Psoas muscle (tissue), 8 donors: Measurements from ENCODE around the gene MAB21L3. TPM values are rescaled to one million over a fixed set of nuclear protein-coding genes. Genes with fewer than 3 reads are reported as not detected.

Experiments used
- ATAC-seq, 4 donors: fragments of 200-7000 bp; cut with Tn5 transposase; one replicate each; pipeline ENCODE4 v1.9.1; 2020; ENCODE audit warnings: moderate library complexity in 3 of 4, mild to moderate bottlenecking in 2 of 4
- DNase-seq, 2 donors: peaks; one replicate each; pipeline ENCODE4 v3.0.0-alpha.2; 2020
- H3K27ac ChIP-seq: fragments of 200-600 bp; one replicate; pipeline ENCODE4 v1.8.0; 2022
- H3K27me3 ChIP-seq, 3 donors: fragments of 200-600 bp in 1 of 3; one replicate each; pipeline versions ENCODE4 v1.6.1 to v1.8.0; 2013 to 2022; ENCODE audit warnings: low read length in 2 of 3, mild to moderate bottlenecking in 2 of 3, moderate library complexity in 1 of 3; ENCODE audit not compliant: insufficient read depth in 3 of 3
- H3K36me3 ChIP-seq, 2 donors: fragments of 200-600 bp in 1 of 2; one replicate each; pipeline versions ENCODE4 v1.6.1 to v1.8.0; 2013 to 2022; ENCODE audit warnings: low read depth in 1 of 2, mild to moderate bottlenecking in 1 of 2, moderate library complexity in 1 of 2; ENCODE audit not compliant: insufficient read depth in 1 of 2
- H3K4me1 ChIP-seq: fragments of 200-600 bp; one replicate; pipeline ENCODE4 v1.8.0; 2022
- H3K4me3 ChIP-seq: fragments of 200-600 bp; one replicate; pipeline ENCODE4 v1.8.0; 2022; ENCODE audit warnings: mild to moderate bottlenecking
- H3K9me3 ChIP-seq: fragments of 200-600 bp; one replicate; pipeline ENCODE4 v1.8.0; 2022
- WGBS, 3 donors: extraction: QIAGEN DNeasy Blood & Tissue Kit; methylation state at CpG; one replicate each; pipeline versions ENCODE4 v1.1.6 to v1.1.7; 2013; 5-methylcytosine and 5-hydroxymethylcytosine counted together
- intact Hi-C, 2 donors: fragments of 100-400 bp; cut with DNase I; formaldehyde crosslinking; loops; one replicate each; pipeline versions ENCODE4 v1.11.0 to v1.14.2; 2022
- long read RNA-seq, 2 donors: library from polyadenylated mRNA; unstranded; transcript quantifications; one replicate each; pipeline ENCODE4 v2.0.0, GENCODE V29; 2021
- polyA plus RNA-seq, 3 donors: library from polyadenylated mRNA; stranded (reverse); fragments of 200-250 nt; gene quantifications; one replicate each; pipeline ENCODE4 v1.2.3, GENCODE V29; 2013
- total RNA-seq, 4 donors: library from RNA; stranded (reverse); fragmentation: NEBNext Ultra II Directional in 2 of 4; extraction: Animal tissue kit (Norgen Biotek cat#: 25700) in 2 of 4; gene quantifications; one replicate each; pipeline versions ENCODE4 v1.2.1 to v1.2.4, GENCODE V29; 2021 to 2023
- TF ChIP-seq, protein P1 (sequence below): fragments of 200-600 bp; IDR thresholded peaks from one replicate; pipeline ENCODE4 v1.8.0; 2022; ENCODE audit warnings: antibody characterized with exemption
- donor health status: healthy with polysubstance abuse.
- donor health status: DM: no; HTN: no; CAD: no; lungs with moderate emphysema.
- donor health status: Bipolar disorder and iron deficiency.
- donor health status: healthy.
- donor health status: DM: yes; HTN: yes; CAD: no.
- donor health status: DM: no; HTN: no; CAD: no.
- donor health status: DM: no; HTN: no; CAD: no.
- donor health status: DM: yes; HTN: yes; CAD: no.

The MAB21L3 gene
- total RNA-seq (not detected), polyA plus RNA-seq (under 1 TPM in 1 of 3 donors, not detected in 2; 0.04 TPM)
- long read RNA-seq, donor 1, result 0 reads
- long read RNA-seq, donor 2, result 0 reads

DNA sequence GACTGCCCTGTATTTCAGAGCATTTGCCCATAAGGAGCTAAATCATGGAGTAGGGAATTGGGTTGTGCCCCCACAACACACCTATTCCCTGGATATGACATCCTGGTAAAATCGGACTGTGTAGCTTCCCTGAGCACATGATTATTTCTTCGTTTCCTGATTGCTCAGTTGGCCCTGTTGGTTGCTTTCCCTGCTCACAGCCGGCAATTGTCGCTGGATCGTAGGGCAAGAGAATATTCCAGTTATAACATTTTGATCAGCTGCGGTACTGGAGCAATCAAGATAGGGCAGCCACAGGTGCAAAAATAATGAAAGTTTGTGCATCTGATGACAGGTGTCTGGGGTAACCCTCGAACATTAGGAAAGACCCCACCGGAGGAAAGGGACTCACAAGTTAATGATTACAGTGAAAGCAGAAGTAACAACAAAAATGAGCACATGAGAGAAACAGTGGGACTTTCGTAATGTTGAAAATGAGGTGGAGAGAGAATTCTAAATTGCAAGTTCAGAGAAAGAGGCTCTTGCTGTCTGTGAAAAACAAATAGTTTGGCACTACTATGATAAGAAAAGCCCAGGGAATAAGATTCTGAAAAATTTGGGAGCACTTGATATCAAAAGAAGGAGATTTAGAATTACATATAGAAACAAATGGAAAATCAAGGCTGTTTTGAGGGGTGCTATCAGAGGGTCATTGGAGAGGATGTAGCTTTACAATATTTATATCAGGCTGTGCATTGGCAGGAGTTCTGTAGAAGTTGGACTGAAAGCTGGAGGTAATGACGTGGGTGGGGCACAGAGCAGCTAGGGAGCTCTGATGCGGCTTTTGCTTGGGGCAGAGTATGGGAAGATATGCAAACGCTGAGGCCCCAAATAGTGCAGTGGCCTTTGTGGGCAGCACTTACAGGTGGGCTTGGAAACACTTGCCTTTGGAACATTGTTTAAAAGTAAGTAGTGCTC, at the start of gene MAB21L3:
Gene MAB21L3 (plus strand): TSS at position 833 of the 957 bp plus-strand sequence. CDS start 1,217 bp downstream, outside the sequence.
- intact Hi-C loops, result no loop called here
- DNase-seq (no peak), ATAC-seq (no peak)
- Histone ChIP-seq H3K36me3 (no peaks in the 10 kb centered on the region), H3K9me3 (no peaks in the 10 kb centered on the region), H3K4me1 (no peaks in the 10 kb centered on the region), H3K27ac (no peak within 1 kb of the TSS), H3K27me3 (peaks cover 0 to 2% (median 0%) of the 10 kb centered on the region in 3 donors), H3K4me3 (no peak within 1 kb of the TSS)
- TF ChIP-seq, protein P1, sequence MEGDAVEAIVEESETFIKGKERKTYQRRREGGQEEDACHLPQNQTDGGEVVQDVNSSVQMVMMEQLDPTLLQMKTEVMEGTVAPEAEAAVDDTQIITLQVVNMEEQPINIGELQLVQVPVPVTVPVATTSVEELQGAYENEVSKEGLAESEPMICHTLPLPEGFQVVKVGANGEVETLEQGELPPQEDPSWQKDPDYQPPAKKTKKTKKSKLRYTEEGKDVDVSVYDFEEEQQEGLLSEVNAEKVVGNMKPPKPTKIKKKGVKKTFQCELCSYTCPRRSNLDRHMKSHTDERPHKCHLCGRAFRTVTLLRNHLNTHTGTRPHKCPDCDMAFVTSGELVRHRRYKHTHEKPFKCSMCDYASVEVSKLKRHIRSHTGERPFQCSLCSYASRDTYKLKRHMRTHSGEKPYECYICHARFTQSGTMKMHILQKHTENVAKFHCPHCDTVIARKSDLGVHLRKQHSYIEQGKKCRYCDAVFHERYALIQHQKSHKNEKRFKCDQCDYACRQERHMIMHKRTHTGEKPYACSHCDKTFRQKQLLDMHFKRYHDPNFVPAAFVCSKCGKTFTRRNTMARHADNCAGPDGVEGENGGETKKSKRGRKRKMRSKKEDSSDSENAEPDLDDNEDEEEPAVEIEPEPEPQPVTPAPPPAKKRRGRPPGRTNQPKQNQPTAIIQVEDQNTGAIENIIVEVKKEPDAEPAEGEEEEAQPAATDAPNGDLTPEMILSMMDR, result no peak
- 61 to 66% (median 63%) methylated on average over 12 of the region's 12 CpGs for WGBS, 3 donors

- WGBS, 3 donors, result 36 to 47% (median 45%) methylated on average over 1 of the region's 1 CpG
- H3K4me1 ChIP-seq, result no peaks in the 10 kb centered on the region
These were observed 49.0 kb upstream of the MAB21L3 start for GRCh38 chr1:116062201-116062600.

DNA sequence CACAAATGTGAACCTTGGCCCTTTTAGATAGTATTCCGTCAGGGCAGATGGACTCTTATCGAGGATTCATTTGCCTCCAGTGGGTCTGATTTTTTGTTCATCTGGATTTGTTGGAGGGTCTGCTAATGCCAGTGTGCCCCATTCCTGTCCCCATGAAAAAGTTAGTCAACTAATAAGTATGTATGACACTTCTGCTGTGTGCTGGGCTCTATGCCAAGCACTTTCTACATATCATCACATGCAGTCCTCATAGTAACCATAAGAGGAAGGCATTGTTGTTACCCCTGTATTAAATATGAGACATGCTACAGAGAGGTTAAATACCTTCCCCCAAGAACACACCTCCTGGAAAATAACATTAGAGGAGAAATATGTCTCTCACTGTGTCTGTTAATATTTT, 46.6 kb upstream of the MAB21L3 start:
- Histone ChIP-seq H3K9me3 (no peaks in the 10 kb centered on the region), H3K27me3 (no peaks in the 10 kb centered on the region), H3K36me3 (no peaks in the 10 kb centered on the region), H3K4me3 (no peak overlapping the region), H3K4me1 (no peaks in the 10 kb centered on the region), H3K27ac (no peak overlapping the region)
- WGBS, 3 donors, result 81 to 87% (median 85%) methylated on average over 2 of the region's 2 CpGs
- ATAC-seq (no peak), DNase-seq (no peak)
- TF ChIP-seq, protein P1, result no peak
- intact Hi-C loops, result no loop called here

More at GRCh38 chr1:116062201-116062600, 49.0 kb upstream of the MAB21L3 start:
- TF ChIP-seq, protein P1, result no peak
- Histone ChIP-seq H3K4me3 (no peak overlapping the region), H3K9me3 (peaks cover 14% of the 10 kb centered on the region), H3K36me3 (no peaks in the 10 kb centered on the region), H3K27me3 (no peaks in the 10 kb centered on the region), H3K27ac (no peak overlapping the region)
- intact Hi-C loops, result no loop called here
- no peak for DNase-seq
- ATAC-seq, result no peak

GRCh38 chr1:116066868-116067565, 44.2 kb upstream of the MAB21L3 start:
- Histone ChIP-seq H3K4me3 (no peak overlapping the region), H3K9me3 (no peaks in the 10 kb centered on the region), H3K4me1 (no peaks in the 10 kb centered on the region), H3K36me3 (no peaks in the 10 kb centered on the region), H3K27me3 (no peaks in the 10 kb centered on the region), H3K27ac (peak overlapping the region; percentile 18)
- ATAC-seq, result peak in 1 of 4 donors; percentile 61
- DNase-seq, result no peak
- WGBS, 3 donors, result 23 to 36% (median 30%) methylated on average over 2 of the region's 2 CpGs
- TF ChIP-seq, protein P1, result no peak
- intact Hi-C loops, result no loop called here
